CD4-positive, alpha-beta T cell treated with Interleukin-21 for 1 hour (primary cell): ENCODE measurements around the gene SPOUT1.
"Not testable (repeated sequence)": the region's sequence is repeated elsewhere in the genome, so short reads cannot be mapped to it uniquely, and the experiment has no call there.

ENCODE experiments used
- DNase-seq: peaks from one replicate; pipeline ENCODE4 v3.0.0-alpha.2; 2020

The SPOUT1 gene, protein sequence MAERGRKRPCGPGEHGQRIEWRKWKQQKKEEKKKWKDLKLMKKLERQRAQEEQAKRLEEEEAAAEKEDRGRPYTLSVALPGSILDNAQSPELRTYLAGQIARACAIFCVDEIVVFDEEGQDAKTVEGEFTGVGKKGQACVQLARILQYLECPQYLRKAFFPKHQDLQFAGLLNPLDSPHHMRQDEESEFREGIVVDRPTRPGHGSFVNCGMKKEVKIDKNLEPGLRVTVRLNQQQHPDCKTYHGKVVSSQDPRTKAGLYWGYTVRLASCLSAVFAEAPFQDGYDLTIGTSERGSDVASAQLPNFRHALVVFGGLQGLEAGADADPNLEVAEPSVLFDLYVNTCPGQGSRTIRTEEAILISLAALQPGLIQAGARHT

DNA sequence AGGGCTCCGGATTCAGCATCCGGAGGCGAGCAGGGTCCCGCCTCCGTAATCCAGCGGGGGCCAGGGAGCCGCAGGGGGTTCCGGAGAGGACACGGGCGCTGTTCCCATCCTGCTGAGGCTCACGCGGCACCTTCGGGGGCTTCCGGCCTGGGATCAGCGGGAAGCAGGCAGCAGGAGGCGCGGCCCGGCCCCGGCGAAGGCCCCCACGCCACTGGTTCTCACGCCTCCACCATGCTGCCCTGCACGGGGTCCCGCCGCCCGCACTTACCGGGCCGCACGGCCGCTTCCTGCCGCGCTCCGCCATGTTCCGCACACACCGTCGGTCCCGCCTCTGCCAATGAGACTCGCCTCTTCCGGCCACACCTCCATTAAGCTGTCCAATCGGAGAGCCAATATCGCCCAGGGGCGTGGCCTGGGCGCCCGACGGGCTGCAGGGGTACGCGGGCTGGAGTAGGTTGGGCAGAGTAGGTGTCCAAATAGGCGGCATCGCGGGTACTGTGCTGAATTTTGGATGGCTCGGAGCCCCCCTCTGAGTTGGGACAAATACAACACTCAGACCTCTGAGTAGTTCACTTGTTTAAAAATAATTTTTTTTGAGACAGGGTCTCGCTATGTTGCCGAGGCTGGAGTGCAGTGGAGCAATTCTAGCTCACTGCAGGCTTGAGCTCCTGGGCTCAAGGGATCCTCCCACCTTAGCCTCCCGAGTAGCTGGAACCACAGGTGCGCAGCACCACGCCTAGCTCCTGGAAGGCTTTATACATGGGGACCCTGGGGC lies at the start of gene SPOUT1:
Gene SPOUT1 (minus strand): TSS at position 318 of the 775 bp plus-strand sequence. CDS start 14 bp downstream, at position 304.
- DNase-seq = peak; percentile 96

DNA sequence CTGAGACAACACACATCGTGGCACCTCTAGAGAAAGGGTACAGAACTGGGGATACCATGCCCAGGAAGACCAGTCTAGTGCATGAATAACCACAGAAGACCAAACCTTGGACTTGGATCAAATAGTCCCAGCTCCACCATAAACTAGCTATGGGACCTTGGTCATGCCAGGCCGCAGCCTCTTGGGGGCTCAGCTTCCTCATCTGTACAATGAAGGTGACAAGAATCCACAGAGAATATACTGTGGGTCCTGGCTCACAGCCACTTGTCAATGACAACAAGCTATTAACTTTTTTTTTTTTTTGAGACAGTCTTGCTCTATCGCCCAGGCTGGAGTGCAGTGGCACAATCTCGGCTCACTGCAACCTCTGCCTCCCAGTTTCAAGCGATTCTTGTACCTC lies 48.3 kb upstream of the SPOUT1 start:
- DNase-seq = no peak

DNA sequence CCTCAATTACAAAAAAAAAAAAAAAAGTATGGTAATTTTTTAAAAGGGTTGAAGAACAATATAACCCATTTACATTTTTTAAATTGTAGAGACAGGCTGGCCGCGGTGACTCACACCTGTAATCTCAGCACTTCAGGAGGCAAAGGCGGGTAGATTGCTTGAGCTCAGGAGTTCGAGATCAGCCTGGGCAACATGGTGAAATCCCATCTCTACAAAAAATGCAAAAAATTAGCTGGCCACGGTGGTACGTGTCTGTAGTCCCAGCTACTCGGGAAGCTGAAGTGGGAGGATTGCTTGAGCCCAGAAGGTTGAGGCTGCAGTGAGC lies 41.3 kb upstream of the SPOUT1 start:
- not testable (repeated sequence) for DNase-seq

DNA sequence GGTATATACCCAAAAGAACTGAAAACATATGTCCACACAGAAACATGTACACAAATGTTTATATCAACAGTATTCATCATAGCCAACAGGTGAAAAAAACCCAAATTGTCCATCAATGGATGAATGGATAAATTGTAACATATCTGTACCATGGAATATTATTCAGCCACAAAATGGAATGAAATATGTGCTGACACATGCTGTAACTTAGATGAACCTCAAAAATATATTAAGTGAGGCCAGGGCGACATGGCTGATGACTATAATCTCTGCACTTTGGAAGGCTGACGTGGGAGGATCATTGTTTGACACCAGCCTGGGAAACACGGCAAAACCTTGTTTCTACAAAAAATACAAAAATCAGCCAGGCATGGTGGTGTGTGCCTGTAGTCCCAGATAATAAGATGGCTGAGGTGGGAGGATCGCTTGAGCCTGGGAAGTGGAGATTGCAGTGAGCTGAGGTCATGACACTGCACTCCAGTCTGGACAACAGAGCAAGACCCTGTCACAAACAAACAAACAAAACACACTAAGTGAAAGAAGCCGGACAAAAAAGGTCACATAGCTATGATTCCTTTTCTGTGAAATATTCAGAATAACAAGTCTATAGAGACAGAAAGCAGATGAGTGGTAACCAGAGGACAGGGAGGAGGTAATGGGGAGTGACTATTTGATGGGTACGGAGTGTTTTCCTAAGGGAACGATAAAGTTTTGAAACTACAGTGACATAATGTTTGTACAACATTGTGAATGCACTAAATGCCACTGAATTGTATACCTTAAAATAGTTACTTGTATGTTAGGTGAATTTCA lies 40.7 kb upstream of the SPOUT1 start:
- DNase-seq = no peak

DNA sequence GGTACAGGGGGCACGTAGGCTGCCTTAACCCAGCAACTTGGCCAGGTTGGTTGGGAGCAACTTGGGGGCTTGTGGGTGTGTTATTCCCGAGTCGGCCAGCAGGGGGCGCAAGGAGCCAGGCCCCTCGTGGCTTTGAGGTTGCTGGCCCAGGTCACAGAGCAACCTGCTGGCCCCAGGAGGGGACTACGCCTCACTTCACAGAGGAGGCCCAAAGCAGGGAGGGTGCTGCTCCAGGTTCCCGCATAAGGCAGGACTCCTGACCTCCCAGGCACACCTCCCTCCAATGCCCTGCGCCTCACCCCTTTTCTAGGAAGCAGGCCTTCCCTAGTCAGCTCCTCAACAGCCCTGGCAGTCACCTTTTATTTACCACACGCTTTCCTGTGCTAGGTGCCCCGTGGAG lies 34.1 kb upstream of the SPOUT1 start:
- DNase-seq = peak; percentile 81

DNA sequence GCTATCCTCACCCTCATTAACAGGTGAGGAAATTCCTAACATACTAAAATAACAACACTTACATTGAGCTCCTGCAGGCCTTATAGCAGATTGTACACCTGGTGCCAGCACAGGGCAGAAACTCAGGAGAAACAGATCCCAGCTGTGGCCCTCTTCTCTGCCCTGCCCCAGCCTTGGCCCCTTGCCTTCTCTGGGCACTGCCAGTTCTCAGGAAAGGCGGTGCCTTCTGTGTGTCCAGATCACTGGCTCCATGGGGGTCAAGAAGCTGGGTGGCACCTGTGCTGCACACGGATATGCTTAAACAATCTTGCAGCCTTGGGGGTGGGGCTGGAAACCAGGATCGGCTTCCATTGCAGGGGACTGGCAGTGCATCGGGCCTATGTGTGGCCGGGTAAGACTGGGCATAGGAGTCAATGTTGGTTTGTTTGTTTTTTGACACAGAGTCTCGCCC lies 32.8 kb upstream of the SPOUT1 start:
- DNase-seq = no peak

DNA sequence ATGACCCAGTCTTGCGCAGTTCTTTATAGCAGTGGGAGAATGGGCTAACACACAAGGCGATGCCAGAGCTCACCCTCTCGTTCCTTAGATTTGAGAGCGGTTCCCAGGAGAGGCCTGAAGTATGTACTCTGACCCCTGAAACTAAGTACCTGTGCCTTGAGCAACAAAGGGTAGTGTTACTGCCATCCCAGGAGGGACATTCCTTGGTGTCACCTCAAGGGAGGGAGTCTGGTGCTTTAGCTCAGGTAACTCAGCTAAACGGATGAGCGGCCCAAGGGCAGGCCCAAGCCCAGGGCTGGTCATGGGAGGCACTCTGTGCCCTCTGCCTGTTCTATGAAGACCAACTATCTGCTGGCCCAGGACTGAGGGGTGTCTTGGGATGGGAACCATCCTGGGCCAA lies 31.9 kb upstream of the SPOUT1 start:
- no peak for DNase-seq

DNA sequence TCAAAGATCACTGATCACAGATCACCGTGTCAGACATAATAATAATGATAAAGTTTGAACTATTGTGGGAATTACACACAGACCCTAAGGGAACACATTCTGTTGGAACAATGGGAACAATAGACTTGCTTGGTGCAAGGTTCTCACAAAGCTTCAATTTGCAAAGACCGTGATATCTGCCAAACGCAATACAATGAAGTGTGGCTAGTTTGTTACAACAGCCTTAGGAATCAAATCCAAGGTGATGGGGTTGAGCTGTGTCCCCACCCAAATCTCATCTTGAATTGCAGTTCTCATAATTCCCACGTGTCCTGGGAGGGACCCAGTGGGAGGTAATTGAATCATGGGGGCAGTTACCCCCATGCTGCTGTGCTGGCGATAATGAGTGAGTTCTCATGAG lies 31.3 kb upstream of the SPOUT1 start:
- no peak for DNase-seq

DNA sequence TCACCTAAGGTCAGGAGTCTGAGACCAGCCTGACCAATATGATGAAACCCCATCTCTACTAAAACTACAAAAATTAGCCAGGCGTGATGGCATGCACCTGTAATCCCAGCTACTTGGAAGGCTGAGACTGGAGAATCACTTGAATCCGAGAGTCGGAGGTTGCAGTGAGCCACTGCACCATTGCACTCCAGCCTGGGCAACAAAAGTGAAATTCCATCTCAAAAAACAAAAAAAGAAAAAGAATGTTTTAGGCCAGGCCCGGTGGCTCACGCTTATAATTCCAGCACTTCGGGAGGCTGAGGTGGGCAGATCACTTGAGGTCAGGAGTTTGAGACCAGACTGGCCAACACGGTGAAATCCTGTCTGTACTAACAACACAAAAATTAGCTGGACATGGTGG lies 28.9 kb upstream of the SPOUT1 start:
- DNase-seq = not testable (repeated sequence)

DNA sequence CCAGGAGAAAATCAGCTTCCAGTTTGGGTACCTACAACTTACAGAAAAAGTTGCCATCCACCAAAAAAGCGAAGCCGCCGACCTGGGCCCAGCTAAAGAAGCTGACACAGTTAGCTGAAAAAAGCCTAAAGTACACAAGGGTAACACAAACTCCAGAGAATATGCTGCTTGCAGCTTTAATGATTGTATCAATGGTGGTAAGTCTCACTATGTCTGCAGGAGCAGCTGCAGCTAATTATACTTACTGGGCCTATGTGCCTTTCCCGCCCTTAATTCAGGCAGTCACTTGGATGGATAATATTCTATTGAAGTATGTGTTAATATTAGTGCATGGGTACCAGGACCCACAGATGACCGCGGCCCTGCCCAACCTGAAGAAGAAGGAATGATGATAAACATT lies 24.9 kb upstream of the SPOUT1 start:
- not testable (repeated sequence) for DNase-seq

DNA sequence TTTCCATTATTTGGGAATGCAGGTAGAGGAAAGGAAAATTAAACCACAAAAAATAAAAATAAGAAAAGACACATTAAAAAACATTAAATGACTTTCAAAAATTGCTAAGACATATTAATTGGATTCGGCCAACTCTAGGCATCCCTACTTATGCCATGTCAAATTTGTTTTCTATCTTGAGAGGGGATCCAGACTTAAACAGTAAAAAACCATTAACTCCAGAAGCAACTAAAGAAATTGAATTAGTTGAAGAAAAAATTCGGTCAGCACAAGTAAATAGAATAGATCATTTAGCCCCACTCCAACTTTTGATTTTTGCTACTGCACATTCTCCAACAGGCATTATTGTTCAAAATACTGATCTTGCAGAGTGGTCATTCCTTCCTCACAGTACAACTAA lies 23.1 kb upstream of the SPOUT1 start:
- not testable (repeated sequence) for DNase-seq

DNA sequence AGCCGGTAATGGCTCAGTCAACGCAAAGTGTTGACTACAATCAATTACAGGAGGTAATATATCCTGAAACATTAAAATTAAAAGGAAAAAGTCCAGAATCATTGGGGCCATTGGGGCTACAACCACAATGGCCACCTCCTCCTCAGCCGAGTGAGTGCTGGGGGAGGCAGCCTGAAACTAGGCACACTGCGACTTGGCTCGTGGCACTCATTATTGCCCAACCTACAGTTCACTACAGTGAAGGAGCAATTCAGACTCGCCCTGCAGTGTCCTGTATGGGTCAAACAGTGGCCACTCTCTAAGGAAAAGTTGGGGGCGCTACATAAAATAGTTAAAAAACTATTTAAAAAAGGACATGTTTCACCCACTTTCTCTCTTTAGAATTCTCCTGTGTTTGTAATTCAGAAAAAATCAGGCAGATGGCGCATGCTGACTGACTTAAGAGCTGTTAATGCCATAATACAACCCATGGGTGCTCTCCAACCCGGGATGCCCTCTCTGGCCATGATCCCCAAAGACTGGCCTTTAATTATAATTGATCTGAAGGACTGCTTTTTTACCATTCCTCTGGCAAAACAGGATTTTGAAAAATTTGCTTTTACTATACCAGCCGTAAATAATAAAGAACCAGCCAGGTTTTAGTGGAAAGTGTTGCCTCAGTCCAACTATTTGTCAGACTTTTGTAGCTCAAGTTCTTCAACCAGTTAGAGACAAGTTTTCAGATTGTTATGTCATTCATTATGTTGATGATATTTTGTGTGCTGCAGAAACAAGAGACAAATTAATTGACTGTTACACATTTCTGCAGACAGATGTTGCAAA lies 22.4 kb upstream of the SPOUT1 start:
- DNase-seq = peak; percentile 35

DNA sequence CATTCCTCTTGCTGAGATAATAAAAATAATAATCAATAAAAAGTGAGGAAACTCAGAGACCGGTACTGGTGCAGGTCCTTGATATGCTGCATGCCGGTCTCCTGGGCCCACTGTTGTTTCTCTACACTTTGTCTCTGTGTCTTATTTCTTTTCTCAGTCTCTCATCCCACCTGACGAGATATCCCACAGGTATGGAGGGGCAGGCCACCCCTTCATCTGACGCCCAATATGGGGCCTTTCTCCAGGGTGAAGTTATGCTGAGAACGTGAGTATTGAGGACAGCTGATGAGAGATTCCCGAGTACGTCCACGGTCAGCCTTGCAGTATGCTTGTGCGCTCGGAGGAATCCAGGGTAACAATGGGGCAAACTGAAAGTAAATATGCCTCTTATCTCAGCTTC lies 21.4 kb upstream of the SPOUT1 start:
- DNase-seq = not testable (repeated sequence)

DNA sequence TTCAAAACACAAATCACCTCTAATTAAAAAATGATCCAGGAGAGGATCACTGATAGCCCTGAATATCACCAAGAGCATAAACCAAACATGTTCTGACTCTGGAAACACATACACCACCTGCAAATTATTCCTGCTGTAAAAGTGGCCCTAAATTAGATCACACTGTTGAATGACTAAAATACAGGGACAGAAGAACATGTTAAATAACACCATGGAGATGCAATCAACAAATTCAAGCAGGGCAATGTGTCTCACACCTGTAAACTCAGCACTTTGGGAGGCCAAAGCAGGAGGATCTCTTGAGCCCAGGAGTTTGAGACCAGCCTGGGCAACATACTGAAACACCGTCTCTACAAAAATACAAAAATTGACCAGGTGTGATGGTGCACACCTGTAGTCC lies 18.2 kb upstream of the SPOUT1 start:
- DNase-seq = no peak

DNA sequence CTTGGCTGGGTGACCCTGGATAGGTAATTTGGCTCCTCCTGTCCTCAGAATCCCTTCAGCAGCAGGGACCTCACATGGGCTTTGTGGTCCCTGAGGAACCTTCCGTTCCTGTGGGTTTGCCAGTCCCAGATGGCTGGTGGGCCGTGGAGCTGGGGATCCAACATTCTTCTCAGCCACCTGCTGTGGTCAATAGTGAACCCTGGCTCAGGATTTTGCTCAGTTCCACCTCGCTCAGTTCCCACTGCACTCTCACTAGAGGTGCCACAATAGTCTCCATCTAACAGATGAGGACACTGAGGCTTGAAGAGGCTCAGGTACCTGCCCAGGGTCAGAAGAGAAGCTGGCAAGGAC lies 17.1 kb upstream of the SPOUT1 start:
- no peak for DNase-seq

DNA sequence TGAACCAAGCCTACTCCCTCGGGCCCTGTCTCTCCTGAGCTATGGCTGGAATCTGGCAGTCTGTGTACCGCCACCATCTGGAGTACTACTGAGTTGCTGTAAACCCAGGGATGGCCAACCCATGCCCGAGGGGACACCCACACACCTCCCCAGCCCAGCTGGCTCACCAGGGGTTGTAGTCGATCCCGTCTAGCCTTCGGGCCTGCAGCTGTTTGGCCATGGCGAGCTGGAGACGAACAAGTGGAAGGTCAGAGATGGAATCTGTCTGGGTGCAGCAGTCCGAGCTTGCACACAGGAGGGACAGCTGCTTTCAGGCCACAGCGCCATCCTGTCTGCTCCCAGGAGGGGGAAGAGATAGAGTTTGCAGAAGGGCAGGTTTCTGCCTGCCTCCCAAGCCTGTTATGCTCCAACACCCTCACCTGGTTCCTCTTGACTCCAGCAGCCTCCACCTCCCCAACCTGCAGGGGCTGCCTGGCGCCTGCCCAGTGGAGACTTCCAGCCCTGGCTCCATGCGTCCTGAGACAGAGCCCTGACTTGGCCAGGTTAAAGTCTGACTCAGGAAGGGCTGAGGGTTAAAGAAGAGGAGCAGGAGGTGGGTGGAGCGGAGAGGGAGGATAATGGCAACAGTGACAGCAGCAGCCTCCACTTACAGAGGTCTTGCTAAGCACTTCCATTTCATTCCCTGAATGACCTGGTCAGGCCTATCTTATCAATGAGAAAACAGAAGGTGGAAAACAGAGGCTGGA lies 15.8 kb upstream of the SPOUT1 start:
- no peak for DNase-seq

DNA sequence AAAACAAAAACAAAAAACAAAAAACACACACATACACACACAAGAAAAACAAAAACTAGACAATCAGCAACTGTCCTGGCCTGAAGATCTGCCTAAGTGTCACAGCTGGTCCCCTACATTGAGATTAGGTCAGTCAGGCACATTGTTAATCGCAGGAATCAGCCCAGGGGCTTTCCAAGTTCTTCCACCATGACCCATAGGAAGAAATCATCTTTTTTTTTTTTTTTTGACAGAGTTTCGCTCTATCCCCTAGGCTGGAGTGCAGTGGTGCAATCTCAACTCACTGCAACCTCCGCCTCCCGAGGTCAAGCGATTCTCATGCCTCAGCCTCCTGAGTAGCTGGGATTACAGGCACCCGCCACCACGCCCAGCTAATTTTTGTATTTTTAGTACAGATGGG lies 13.6 kb upstream of the SPOUT1 start:
- DNase-seq = not testable (repeated sequence)

DNA sequence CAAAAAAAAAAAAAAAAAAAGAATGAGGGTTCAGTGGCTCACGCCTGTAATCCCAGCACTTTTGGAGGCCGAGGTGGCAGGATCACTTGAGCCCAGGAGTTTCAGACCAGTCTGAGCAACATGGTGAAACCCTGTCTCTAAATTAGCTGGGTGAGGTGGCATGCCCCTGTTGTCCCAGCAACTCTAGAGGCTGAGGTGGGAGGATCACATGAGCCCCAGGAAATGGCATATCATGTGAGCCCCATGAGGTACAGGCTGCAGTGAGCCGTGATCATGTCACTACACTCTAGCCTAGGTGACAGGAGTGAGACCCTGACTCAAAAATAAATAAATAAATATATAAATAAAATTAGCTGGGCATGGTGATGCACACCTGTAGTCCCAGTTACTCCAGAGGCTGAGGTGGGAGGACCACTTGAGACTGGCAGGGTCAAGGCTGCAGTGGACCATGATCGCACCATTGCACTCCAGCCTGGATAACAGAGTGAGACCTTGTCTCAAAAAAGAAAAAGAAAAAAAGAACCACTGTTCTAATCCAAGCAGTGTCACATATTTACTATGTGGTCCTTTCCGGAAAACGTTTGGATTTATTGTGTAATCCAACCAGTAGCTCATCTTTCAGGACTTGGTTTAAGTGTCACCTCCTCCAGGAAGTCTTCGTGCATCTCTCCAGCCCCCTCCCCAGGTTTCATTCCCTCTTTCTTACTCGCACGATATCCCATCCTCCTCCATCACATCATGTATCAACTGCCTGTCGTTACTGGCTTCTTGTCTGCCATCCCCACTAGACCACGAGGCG lies 12.3 kb upstream of the SPOUT1 start:
- no peak for DNase-seq

DNA sequence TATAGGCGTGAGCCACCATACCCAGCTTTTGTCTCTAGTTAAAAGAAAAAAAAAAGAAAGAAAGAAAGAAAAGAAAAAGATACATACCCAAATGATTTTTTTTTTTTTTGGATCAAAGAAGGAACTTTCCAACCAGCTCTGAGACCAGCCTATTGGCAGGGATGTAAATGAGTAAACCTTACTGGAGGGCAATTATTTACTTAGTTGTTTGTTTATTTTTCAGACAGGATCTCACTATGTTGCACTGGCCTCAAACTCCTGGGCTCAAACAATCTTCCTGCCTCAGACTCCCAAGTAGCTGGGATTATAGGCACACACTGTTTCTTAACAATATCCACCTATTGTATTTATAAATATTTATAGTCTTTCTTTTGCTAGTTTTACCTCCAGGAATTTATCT lies 10.9 kb upstream of the SPOUT1 start:
- DNase-seq = no peak

DNA sequence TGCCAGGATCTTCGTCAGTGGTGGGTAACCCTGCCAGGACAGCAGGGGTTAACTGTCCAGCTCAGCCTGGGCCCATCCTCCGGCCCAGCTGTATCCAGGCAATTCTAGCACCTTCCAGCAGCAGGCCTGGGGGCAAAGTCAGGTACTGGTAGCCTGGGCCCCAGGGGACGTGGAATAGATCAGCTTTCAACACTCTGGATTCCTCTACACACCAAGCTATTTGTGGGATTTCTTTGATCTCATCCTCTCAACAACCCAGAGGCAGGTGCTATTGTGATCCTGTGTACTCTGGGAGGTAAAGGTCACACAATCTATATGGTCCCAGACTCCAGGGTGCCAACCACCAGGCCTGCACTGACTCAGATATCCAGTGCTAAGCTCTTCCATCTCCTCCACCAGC lies 8.7 kb upstream of the SPOUT1 start:
- no peak for DNase-seq

DNA sequence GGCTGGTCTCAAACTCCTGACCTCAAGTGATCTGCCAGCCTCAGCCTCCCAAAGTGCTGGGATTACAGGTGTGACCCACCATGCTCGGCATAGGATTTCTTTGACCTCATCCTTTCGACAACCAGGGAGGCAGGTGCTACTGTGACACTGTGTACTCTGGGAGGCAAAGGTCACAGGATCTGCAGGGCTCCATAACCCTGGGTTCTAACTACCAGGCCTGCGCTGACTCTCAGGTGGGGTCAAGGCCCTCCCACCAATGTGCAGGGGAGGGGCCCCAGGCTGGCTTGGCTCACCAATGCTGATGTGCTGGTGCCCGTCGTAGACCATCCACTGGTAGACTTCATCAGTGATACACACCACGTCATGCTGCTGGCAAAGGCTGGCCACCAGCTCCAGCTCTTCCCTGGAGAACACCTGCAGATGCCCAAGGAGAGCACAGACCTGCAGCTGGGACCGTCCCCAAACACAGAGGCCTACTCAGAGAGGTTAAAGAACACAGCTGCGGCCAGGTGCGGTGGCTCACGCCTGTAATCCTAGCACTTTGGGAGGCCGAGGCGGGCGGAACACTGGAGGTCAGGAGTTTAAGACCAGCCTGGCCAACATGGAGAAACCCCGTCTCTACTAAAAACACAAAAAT lies 7.0 kb upstream of the SPOUT1 start:
- DNase-seq = no peak
